ENCODE results near the gene TAOK2. TPM values are rescaled to one million over a fixed set of nuclear protein-coding genes. Genes with fewer than 3 reads are reported as not detected.

The TAOK2 gene
- total RNA-seq, 1 experiment from 2014 or later = 99.4 TPM

DNA sequence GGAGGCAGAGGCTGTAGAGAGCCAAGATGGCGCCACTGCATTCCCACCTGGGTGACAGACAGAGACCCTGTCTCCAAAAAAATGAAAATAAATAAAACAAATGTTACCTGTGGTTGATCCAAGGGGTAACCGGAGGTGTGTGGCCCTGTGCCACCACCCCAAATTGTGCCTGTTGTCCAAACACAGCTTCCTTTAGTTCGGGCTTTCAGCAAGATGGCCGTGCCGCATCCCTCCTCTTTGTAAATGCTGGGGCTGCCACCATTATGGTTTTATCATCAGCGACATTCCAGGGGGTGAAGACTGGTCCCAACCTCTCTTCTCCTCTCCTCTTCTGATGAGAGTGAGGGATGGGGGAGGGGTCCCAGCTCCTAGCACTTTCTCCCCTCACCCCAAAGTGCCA, 49.2 kb downstream of the TAOK2 start, which contains the start of gene C16orf92:
Gene C16orf92, plus strand, starts transcription at position 312 of the 400 bp plus-strand sequence. CDS start 143 bp downstream, outside the sequence.
- in situ Hi-C loops (cut with HindIII; ENCODE audit: low pct_unique_long_range_greater_than_20kb, low sequenced_read_pairs) = no loop called here
- no peak within 1 kb of the TSS for H3K27ac ChIP-seq (ENCODE audit: low read length)
- CTCF ChIA-PET = no interaction called here

DNA sequence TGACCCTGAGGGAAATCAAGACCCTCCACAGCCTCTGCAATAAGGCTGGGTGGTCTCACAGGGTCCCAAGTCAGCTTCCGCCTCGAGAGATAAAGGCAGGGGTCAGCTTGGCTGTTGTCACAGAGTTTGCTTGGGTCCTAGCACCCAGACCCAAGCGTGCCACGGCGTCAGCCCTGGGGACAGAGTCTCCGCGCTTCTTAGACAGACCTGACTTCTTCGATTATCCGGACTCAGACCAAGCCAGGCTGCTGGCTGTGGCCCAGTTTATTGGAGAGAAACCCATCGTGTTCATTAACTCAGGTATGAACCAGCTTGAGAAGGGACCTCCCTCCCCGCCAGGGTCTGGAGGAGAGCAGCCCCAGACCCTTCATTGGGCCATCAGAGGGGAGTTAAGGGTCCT, 49.9 kb downstream of the TAOK2 start:
- Histone ChIP-seq H3K36me3 (ENCODE audit: control insufficient read depth, insufficient read depth, low read length) (no peaks in the 10 kb centered on the region), H3K27ac (ENCODE audit: low read length) (no peak overlapping the region), H3K4me3 (ENCODE audit: low read depth in 2 of 2, low read length in 2 of 2) (no peak overlapping the region), H3K9me3 (ENCODE audit: control insufficient read depth, insufficient read depth, low read depth, low read length) (no peaks in the 10 kb centered on the region), H3K27me3 (ENCODE audit: control insufficient read depth, insufficient read depth, low read length) (no peaks in the 10 kb centered on the region), H3K4me1 (ENCODE audit: control insufficient read depth, insufficient read depth, low read length) (no peaks in the 10 kb centered on the region)
- no TSS peak for BruUV-seq (replicated peaks)
- no peak for DNase-seq (ENCODE audit: low read depth, low spot score)
- intact Hi-C loops (cut with micrococcal nuclease; ENCODE audit: unreplicated experiment) (loop anchor here (10.0 kb wide), 1 partner anchor 109 kb away; no protein-coding TSS in a partner anchor), in situ Hi-C loops (cut with HindIII; ENCODE audit: low pct_unique_long_range_greater_than_20kb, low sequenced_read_pairs) (no loop called here)
- TF ChIP-seq, protein P1, sequence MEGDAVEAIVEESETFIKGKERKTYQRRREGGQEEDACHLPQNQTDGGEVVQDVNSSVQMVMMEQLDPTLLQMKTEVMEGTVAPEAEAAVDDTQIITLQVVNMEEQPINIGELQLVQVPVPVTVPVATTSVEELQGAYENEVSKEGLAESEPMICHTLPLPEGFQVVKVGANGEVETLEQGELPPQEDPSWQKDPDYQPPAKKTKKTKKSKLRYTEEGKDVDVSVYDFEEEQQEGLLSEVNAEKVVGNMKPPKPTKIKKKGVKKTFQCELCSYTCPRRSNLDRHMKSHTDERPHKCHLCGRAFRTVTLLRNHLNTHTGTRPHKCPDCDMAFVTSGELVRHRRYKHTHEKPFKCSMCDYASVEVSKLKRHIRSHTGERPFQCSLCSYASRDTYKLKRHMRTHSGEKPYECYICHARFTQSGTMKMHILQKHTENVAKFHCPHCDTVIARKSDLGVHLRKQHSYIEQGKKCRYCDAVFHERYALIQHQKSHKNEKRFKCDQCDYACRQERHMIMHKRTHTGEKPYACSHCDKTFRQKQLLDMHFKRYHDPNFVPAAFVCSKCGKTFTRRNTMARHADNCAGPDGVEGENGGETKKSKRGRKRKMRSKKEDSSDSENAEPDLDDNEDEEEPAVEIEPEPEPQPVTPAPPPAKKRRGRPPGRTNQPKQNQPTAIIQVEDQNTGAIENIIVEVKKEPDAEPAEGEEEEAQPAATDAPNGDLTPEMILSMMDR (IDR thresholded peaks at IDR 0.05) = no peak
- TF ChIP-seq, protein P2, sequence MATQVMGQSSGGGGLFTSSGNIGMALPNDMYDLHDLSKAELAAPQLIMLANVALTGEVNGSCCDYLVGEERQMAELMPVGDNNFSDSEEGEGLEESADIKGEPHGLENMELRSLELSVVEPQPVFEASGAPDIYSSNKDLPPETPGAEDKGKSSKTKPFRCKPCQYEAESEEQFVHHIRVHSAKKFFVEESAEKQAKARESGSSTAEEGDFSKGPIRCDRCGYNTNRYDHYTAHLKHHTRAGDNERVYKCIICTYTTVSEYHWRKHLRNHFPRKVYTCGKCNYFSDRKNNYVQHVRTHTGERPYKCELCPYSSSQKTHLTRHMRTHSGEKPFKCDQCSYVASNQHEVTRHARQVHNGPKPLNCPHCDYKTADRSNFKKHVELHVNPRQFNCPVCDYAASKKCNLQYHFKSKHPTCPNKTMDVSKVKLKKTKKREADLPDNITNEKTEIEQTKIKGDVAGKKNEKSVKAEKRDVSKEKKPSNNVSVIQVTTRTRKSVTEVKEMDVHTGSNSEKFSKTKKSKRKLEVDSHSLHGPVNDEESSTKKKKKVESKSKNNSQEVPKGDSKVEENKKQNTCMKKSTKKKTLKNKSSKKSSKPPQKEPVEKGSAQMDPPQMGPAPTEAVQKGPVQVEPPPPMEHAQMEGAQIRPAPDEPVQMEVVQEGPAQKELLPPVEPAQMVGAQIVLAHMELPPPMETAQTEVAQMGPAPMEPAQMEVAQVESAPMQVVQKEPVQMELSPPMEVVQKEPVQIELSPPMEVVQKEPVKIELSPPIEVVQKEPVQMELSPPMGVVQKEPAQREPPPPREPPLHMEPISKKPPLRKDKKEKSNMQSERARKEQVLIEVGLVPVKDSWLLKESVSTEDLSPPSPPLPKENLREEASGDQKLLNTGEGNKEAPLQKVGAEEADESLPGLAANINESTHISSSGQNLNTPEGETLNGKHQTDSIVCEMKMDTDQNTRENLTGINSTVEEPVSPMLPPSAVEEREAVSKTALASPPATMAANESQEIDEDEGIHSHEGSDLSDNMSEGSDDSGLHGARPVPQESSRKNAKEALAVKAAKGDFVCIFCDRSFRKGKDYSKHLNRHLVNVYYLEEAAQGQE (IDR thresholded peaks at IDR 0.05; ENCODE audit: insufficient read depth in 1 of 2, low read depth in 2 of 2, low read length in 1 of 2) = no peak
- TF ChIP-seq SIN3A (IDR thresholded peaks at IDR 0.05; ENCODE audit: borderline replicate concordance, insufficient read depth, low read depth, low read length) (no peak), POLR2AphosphoS5 (IDR thresholded peaks at IDR 0.05; ENCODE audit: low read depth, low read length) (no peak), TCF7L2 (IDR thresholded peaks at IDR 0.05; ENCODE audit: low read depth, low read length) (no peak)
- no peak for ATAC-seq
- ChIA-PET POLR2A (interaction anchor here (0.5 kb wide), 1 partner anchor 578 kb away, joined by 4 read pairs; no protein-coding TSS in a partner anchor), CTCF (no interaction called here)

More for the DNA sequence above, 49.2 kb downstream of the TAOK2 start, which contains the start of gene C16orf92:
- intact Hi-C loops (cut with micrococcal nuclease; ENCODE audit: unreplicated experiment) = loop anchor here (10.0 kb wide), 1 partner anchor 108 kb away; no protein-coding TSS in a partner anchor
- Histone ChIP-seq H3K36me3 (ENCODE audit: control insufficient read depth, insufficient read depth, low read length) (no peaks in the 10 kb centered on the region), H3K9me3 (ENCODE audit: control insufficient read depth, insufficient read depth, low read depth, low read length) (no peaks in the 10 kb centered on the region), H3K4me3 (ENCODE audit: low read depth in 2 of 2, low read length in 2 of 2) (no peak within 1 kb of the TSS), H3K27me3 (ENCODE audit: control insufficient read depth, insufficient read depth, low read length) (no peaks in the 10 kb centered on the region), H3K4me1 (ENCODE audit: control insufficient read depth, insufficient read depth, low read length) (no peaks in the 10 kb centered on the region)
- DNase-seq (ENCODE audit: low read depth, low spot score) (no peak), ATAC-seq (no peak)
- TF ChIP-seq POLR2AphosphoS5 (IDR thresholded peaks at IDR 0.05; ENCODE audit: low read depth, low read length) (no peak), SIN3A (IDR thresholded peaks at IDR 0.05; ENCODE audit: borderline replicate concordance, insufficient read depth, low read depth, low read length) (no peak), TCF7L2 (IDR thresholded peaks at IDR 0.05; ENCODE audit: low read depth, low read length) (no peak)
- TF ChIP-seq, protein P1 (IDR thresholded peaks at IDR 0.05) = no peak
- TF ChIP-seq, protein P2 (IDR thresholded peaks at IDR 0.05; ENCODE audit: insufficient read depth in 1 of 2, low read depth in 2 of 2, low read length in 1 of 2) = no peak
- no TSS peak for BruUV-seq (replicated peaks)
- POLR2A ChIA-PET = interaction anchor here (0.5 kb wide), 1 partner anchor 577 kb away, joined by 4 read pairs; no protein-coding TSS in a partner anchor

All from Panc1 (cell line).